OCI-LY7 (cell line): Measurements from ENCODE around the gene ELF4.
A peak's percentile ranks its signal among the peaks of the same experiment; 100 is the strongest.

Source experiments
- EZH2phosphoT487 ChIP-seq: fragments of 200-600 bp; sonication (generic); IDR thresholded peaks from 2 replicates; pipeline ENCODE4 v1.6.1; 2018; ENCODE audit warnings: low read depth, borderline replicate concordance, mild to moderate bottlenecking, mixed run types, antibody characterized with exemption, low read length, moderate library complexity, mixed read lengths
- TF ChIP-seq, protein P1 (sequence below): fragments of 200-600 bp; sonication (generic); conservative IDR thresholded peaks from 2 replicates; pipeline ENCODE4 v1.5.1; 2014; ENCODE audit warnings: mild to moderate bottlenecking, antibody characterized with exemption, low read length, moderate library complexity, mixed read lengths

GRCh38 chrX:130144509-130144908 is 34.2 kb upstream of the ELF4 start:
- TF ChIP-seq, protein P1, sequence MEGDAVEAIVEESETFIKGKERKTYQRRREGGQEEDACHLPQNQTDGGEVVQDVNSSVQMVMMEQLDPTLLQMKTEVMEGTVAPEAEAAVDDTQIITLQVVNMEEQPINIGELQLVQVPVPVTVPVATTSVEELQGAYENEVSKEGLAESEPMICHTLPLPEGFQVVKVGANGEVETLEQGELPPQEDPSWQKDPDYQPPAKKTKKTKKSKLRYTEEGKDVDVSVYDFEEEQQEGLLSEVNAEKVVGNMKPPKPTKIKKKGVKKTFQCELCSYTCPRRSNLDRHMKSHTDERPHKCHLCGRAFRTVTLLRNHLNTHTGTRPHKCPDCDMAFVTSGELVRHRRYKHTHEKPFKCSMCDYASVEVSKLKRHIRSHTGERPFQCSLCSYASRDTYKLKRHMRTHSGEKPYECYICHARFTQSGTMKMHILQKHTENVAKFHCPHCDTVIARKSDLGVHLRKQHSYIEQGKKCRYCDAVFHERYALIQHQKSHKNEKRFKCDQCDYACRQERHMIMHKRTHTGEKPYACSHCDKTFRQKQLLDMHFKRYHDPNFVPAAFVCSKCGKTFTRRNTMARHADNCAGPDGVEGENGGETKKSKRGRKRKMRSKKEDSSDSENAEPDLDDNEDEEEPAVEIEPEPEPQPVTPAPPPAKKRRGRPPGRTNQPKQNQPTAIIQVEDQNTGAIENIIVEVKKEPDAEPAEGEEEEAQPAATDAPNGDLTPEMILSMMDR, result peak; percentile 46
- no peak for TF ChIP-seq EZH2phosphoT487
